COLO829 (cell line): ENCODE measurements around the gene TMEM50A.
"Not testable (repeated sequence)": the region's sequence is repeated elsewhere in the genome, so short reads cannot be mapped to it uniquely, and the experiment has no call there.

Experiments
- DNase-seq: peaks from one replicate; pipeline ENCODE4 v3.0.0; 2012; ENCODE audit warnings: low spot score

TMEM50A gene

GRCh38 chr1:25387096-25387495, 49.0 kb downstream of the TMEM50A start:
- DNase-seq, result not testable (repeated sequence)

GRCh38 chr1:25388691-25389090, 50.6 kb downstream of the TMEM50A start:
- not testable (repeated sequence) for DNase-seq

DNA sequence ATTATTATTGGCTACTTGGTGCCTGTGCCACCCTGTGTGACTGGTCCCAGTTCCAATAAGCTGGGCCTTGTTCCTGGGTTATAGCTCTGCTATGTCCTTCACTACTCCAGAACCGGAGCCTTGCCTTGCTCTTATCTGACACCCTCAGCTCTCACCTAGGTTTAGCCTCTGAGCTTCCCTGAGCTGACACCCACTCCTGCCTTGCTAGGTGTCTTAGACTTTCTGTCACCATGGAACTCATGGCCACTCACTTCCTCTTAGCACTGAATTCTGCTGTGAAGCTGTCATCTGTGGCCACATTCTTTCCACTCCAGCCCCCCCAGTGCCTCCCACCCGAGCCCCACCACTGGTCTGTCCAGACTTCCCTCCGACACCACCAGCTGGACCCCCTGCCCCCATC, 51.6 kb downstream of the TMEM50A start:
- not testable (repeated sequence) for DNase-seq

- no peak for DNase-seq
Observed at GRCh38 chr1:25392841-25393240, 54.7 kb downstream of the TMEM50A start.

DNA sequence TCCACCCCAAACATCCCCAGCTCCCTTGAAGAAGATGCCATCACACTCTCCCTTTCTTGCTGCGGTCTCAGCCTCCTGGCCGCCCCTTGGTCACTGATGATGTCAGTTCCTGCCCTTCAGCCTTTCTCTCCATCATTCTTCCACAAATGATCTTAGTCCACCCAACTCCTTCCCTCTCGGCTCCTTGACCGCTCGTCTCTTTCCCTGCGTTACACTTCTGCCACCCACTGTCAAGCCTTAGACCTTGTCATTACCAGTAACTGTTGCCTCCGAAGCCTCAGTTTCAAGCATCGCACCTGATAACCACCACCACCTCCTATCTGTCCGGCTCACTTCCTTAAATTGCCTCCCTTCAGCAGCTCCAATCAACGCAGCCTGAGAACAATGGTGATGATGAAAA, 59.4 kb downstream of the TMEM50A start:
- DNase-seq, result not testable (repeated sequence)

DNA sequence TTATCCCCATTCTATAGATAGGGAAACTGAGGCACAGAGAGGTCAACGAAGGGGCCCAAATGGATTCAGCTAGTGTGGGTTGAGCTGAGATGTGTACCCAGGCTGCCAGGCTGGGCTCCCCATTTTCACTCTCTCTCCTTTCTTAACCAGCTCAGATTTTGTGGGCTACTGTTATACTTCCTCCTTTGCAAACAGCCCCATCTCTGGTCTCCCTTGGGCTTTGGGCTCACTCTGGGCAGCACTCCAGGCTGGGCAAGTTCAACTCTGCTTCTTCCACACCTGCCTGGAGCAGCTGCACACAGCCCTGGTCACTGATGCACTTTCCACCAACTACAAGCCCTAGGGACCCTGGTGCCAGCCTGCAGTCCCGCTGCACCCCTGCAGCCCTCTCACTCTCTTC, 59.9 kb downstream of the TMEM50A start:
- not testable (repeated sequence) for DNase-seq

GRCh38 chr1:25402947-25403803, 65.0 kb downstream of the TMEM50A start:
- DNase-seq, result not testable (repeated sequence)

GRCh38 chr1:25405731-25406305, 67.7 kb downstream of the TMEM50A start:
- DNase-seq, result not testable (repeated sequence)

- DNase-seq, result not testable (repeated sequence)
Observed at GRCh38 chr1:25409641-25410427, 71.7 kb downstream of the TMEM50A start.
